Urinary bladder (tissue), 4 donors: ENCODE measurements around the gene PUS10. TPM values are rescaled to one million over a fixed set of nuclear protein-coding genes. Genes with fewer than 3 reads are reported as not detected.
"Not testable (repeated sequence)": the region's sequence is repeated elsewhere in the genome, so short reads cannot be mapped to it uniquely, and the experiment has no call there.

Experiments used
- DNase-seq: peaks from one replicate; pipeline ENCODE4 v3.0.0-alpha.2; 2015; ENCODE audit errors: extremely low spot score
- H3K27ac ChIP-seq: one replicate; pipeline ENCODE4 v1.5.1; 2013; ENCODE audit warnings: low read depth, mild to moderate bottlenecking, moderate library complexity
- H3K36me3 ChIP-seq: one replicate; pipeline ENCODE4 v1.6.1; 2013; ENCODE audit warnings: mild to moderate bottlenecking, moderate library complexity; ENCODE audit not compliant: insufficient read depth
- H3K4me1 ChIP-seq: one replicate; pipeline ENCODE4 v1.6.1; 2013; ENCODE audit warnings: mild to moderate bottlenecking, moderate library complexity; ENCODE audit not compliant: insufficient read depth
- H3K4me3 ChIP-seq: one replicate; pipeline ENCODE4 v1.5.1; 2013; ENCODE audit warnings: low read depth, low read length
- WGBS: extraction: QIAGEN DNeasy Blood & Tissue Kit; methylation state at CpG from one replicate; pipeline ENCODE4 v1.1.7; 2013; 5-methylcytosine and 5-hydroxymethylcytosine counted together
- polyA plus RNA-seq: library from polyadenylated mRNA; stranded (reverse); fragments of 200-250 nt; gene quantifications from one replicate; pipeline ENCODE4 v1.2.3, GENCODE V29; 2013
- small RNA-seq: library from RNA; depleted of rRNA; stranded (forward); fragments of <200 nt; gene quantifications from one replicate; pipeline ENCODE3, GENCODE V24; 2014
- total RNA-seq: library from RNA; depleted of rRNA; stranded (reverse); fragments of >200 nt; gene quantifications from one replicate; pipeline ENCODE4 v1.2.3, GENCODE V29; 2014
- donor health status: healthy with polysubstance abuse.
- donor health status: healthy.

Gene PUS10
- total and polyA plus RNA-seq, 2 donors, result 3.1 to 14.6 TPM

- Histone ChIP-seq H3K4me1 (no peaks in the 10 kb centered on the region), H3K36me3 (peaks cover 1% of the 10 kb centered on the region), H3K4me3 (no peak overlapping the region), H3K27ac (no peak overlapping the region)
- DNase-seq, result no peak
- WGBS, result 85% methylated on average over 3 of the region's 3 CpGs
These were observed 91.1 kb downstream of the PUS10 start for GRCh38 chr2:60926741-60927552.

GRCh38 chr2:60925994-60926740 is 91.9 kb downstream of the PUS10 start:
- Histone ChIP-seq H3K4me3 (no peak overlapping the region), H3K36me3 (peaks cover 1% of the 10 kb centered on the region), H3K4me1 (no peaks in the 10 kb centered on the region), H3K27ac (no peak overlapping the region)
- 71% methylated on average over 7 of the region's 7 CpGs for WGBS
- peak; percentile 25 for DNase-seq

- no peak overlapping the region for H3K27ac ChIP-seq
- H3K36me3 ChIP-seq, result peaks cover 10% of the 10 kb centered on the region
- 95% methylated on average over 8 of the region's 8 CpGs for WGBS
- no peak for DNase-seq
- H3K4me3 ChIP-seq, result no peak overlapping the region
- H3K4me1 ChIP-seq, result no peaks in the 10 kb centered on the region
These were observed 110.7 kb downstream of the PUS10 start for GRCh38 chr2:60907329-60907728.

GRCh38 chr2:60906395-60906794 is 111.7 kb downstream of the PUS10 start:
- WGBS, result 84% methylated on average over 2 of the region's 2 CpGs
- Histone ChIP-seq H3K27ac (no peak overlapping the region), H3K4me1 (no peaks in the 10 kb centered on the region), H3K36me3 (peaks cover 10% of the 10 kb centered on the region), H3K4me3 (no peak overlapping the region)
- DNase-seq, result no peak

GRCh38 chr2:60905867-60906266 is 112.2 kb downstream of the PUS10 start:
- H3K4me3 ChIP-seq, DNase-seq, H3K27ac ChIP-seq, H3K4me1 ChIP-seq: not testable (repeated sequence)
- peaks cover 10% of the 10 kb centered on the region for H3K36me3 ChIP-seq
- 89% methylated on average over 5 of the region's 5 CpGs for WGBS

GRCh38 chr2:60901296-60901695 is 116.8 kb downstream of the PUS10 start:
- H3K36me3 ChIP-seq, result peaks cover 11% of the 10 kb centered on the region

GRCh38 chr2:60899892-60900249 is 118.2 kb downstream of the PUS10 start:
- Histone ChIP-seq H3K27ac (no peak overlapping the region), H3K36me3 (peaks cover 6% of the 10 kb centered on the region), H3K4me1 (no peaks in the 10 kb centered on the region), H3K4me3 (no peak overlapping the region)
- 77% methylated on average over 1 of the region's 1 CpG for WGBS
- no peak for DNase-seq

More at GRCh38 chr2:60901296-60901695, 116.8 kb downstream of the PUS10 start:
- DNase-seq, H3K4me1 ChIP-seq, H3K4me3 ChIP-seq, H3K27ac ChIP-seq: not testable (repeated sequence)
- WGBS, result 90% methylated on average over 6 of the region's 6 CpGs

- WGBS, result 82% methylated on average over 6 of the region's 6 CpGs
- H3K27ac ChIP-seq, result no peak overlapping the region
These were observed 118.7 kb downstream of the PUS10 start for GRCh38 chr2:60899230-60899891.

GRCh38 chr2:60898567-60898966 is 119.5 kb downstream of the PUS10 start:
- H3K36me3 ChIP-seq, result peaks cover 6% of the 10 kb centered on the region
- no peak for DNase-seq

More at GRCh38 chr2:60899230-60899891, 118.7 kb downstream of the PUS10 start:
- peaks cover 6% of the 10 kb centered on the region for H3K36me3 ChIP-seq
- no peak overlapping the region for H3K4me3 ChIP-seq
- DNase-seq, result no peak
- no peaks in the 10 kb centered on the region for H3K4me1 ChIP-seq

More at GRCh38 chr2:60898567-60898966, 119.5 kb downstream of the PUS10 start:
- Histone ChIP-seq H3K4me3 (no peak overlapping the region), H3K4me1 (no peaks in the 10 kb centered on the region), H3K27ac (no peak overlapping the region)
- WGBS, result 99% methylated on average over 1 of the region's 1 CpG

Small RNAs within 50 kb of the gene (small RNA-seq; reads per million reads assigned to genes)
- not detected for gene RNA5SP95
- gene RNU4-51P, result 9.0 reads per million, percentile 93 among the genes with 10 or more reads in this experiment

Other genes with a start within 250 kb of the PUS10 start
- gene REL, start 136.7 kb downstream of the PUS10 start, total RNA-seq, result 25.1 TPM
- gene REL, start 136.7 kb downstream of the PUS10 start, polyA plus RNA-seq, result 4.0 TPM
- 53.6 TPM for gene PEX13, start 535 bp downstream of the PUS10 start, total RNA-seq
- gene PEX13, start 535 bp downstream of the PUS10 start, polyA plus RNA-seq, result 12.9 TPM
- gene SANBR, start 47.6 kb upstream of the PUS10 start, total RNA-seq, result 51.2 TPM
- gene SANBR, start 47.6 kb upstream of the PUS10 start, polyA plus RNA-seq, result 3.3 TPM
- 7.2 TPM for gene C2orf74, start 143.9 kb upstream of the PUS10 start, total RNA-seq
- 22.6 TPM for gene C2orf74, start 143.9 kb upstream of the PUS10 start, polyA plus RNA-seq